HG03196 (cell line): ENCODE results near the gene TMTC2.

Experiments used
- ATAC-seq: cut with Tn5 transposase; IDR thresholded peaks from one replicate; pipeline ENCODE4 v1.9.1; 2021; ENCODE audit not compliant: unreplicated experiment

TMTC2 gene

GRCh38 chr12:82686168-82687020 lies at the start of gene TMTC2:
Gene TMTC2, plus strand, starts transcription at chr12:82686906.
- ATAC-seq: peak; percentile 91

GRCh38 chr12:82638324-82638723 lies 48.4 kb upstream of the TMTC2 start:
- no peak for ATAC-seq

- ATAC-seq: no peak
These were observed 41.8 kb upstream of the TMTC2 start for GRCh38 chr12:82644896-82645295.

- ATAC-seq: no peak
These were observed 41.3 kb upstream of the TMTC2 start for GRCh38 chr12:82645414-82645813.

- ATAC-seq: no peak
These were observed 38.9 kb upstream of the TMTC2 start for GRCh38 chr12:82647853-82648252.

- peak; percentile 34 for ATAC-seq
These were observed 38.3 kb upstream of the TMTC2 start for GRCh38 chr12:82648259-82648909.

GRCh38 chr12:82650627-82651337 lies 35.9 kb upstream of the TMTC2 start:
- peak; percentile 97 for ATAC-seq

GRCh38 chr12:82651489-82651888 lies 35.2 kb upstream of the TMTC2 start:
- ATAC-seq: no peak

GRCh38 chr12:82652071-82652470 lies 34.6 kb upstream of the TMTC2 start:
- no peak for ATAC-seq

- ATAC-seq: no peak
These were observed 31.0 kb upstream of the TMTC2 start for GRCh38 chr12:82655751-82656150.

- no peak for ATAC-seq
These were observed 27.1 kb upstream of the TMTC2 start for GRCh38 chr12:82659343-82660207.

- no peak for ATAC-seq
These were observed 26.0 kb upstream of the TMTC2 start for GRCh38 chr12:82660541-82661325.

GRCh38 chr12:82663893-82664292 lies 22.8 kb upstream of the TMTC2 start:
- ATAC-seq: no peak

- no peak for ATAC-seq
These were observed 21.4 kb upstream of the TMTC2 start for GRCh38 chr12:82665142-82665923.

- no peak for ATAC-seq
These were observed 19.9 kb upstream of the TMTC2 start for GRCh38 chr12:82666830-82667229.

- ATAC-seq: no peak
These were observed 15.0 kb upstream of the TMTC2 start for GRCh38 chr12:82671673-82672195.

- no peak for ATAC-seq
These were observed 13.8 kb upstream of the TMTC2 start for GRCh38 chr12:82672811-82673495.

GRCh38 chr12:82673698-82674097 lies 13.0 kb upstream of the TMTC2 start:
- no peak for ATAC-seq
